PC-3 (cell line): Measurements from ENCODE around the gene OR1I1. TPM values are rescaled to one million over a fixed set of nuclear protein-coding genes. Genes with fewer than 3 reads are reported as not detected.
A peak's percentile ranks its signal among the peaks of the same experiment; 100 is the strongest.

Experiments
- ATAC-seq: fragments of 200-7000 bp; cut with Tn5 transposase; 2 replicates; pipeline ENCODE4 v1.9.1; 2020; ENCODE audit warnings: mild to moderate bottlenecking, moderate library complexity
- BruUV-seq: library from RNA; stranded (reverse); fragments of 400-500 nt; replicated peaks from 2 replicates; lab custom pipeline; 2021; lab: Mats Ljungman, UMichigan
- CTCF ChIA-PET: fragments of 300-600 bp; sonication (Branson Sonifier 250); formaldehyde crosslinking; loops from one replicate; lab custom pipeline; 2022; ENCODE audit warnings: antibody characterized with exemption; lab: Charles Lee
- POLR2A ChIA-PET: fragments of 300-600 bp; sonication (Branson Sonifier 250); formaldehyde crosslinking; loops from one replicate; lab custom pipeline; 2022; ENCODE audit warnings: antibody characterized with exemption; ENCODE audit not compliant: unreplicated experiment; lab: Charles Lee
- DNase-seq: peaks from one replicate; pipeline ENCODE4 v3.0.0-alpha.2; 2015
- H2AFZ ChIP-seq: fragments of 300-600 bp; sonication (generic); 2 replicates; pipeline ENCODE4 v1.6.0; 2016; ENCODE audit warnings: antibody characterized with exemption, low read length
- H3F3A ChIP-seq: fragments of 300-600 bp; sonication (generic); one replicate; pipeline ENCODE4 v1.6.0; 2017; ENCODE audit warnings: antibody characterized with exemption, low read length, control low read depth, mild to moderate bottlenecking; ENCODE audit not compliant: unreplicated experiment
- H3K27ac ChIP-seq: fragments of 300-600 bp; sonication (generic); 2 replicates; pipeline ENCODE4 v1.5.1; 2016; ENCODE audit warnings: mild to moderate bottlenecking, low read length
- H3K27me3 ChIP-seq: fragments of 300-600 bp; sonication (generic); 2 replicates; pipeline ENCODE4 v1.6.1; 2016; ENCODE audit warnings: low read length, mixed read lengths
- H3K36me3 ChIP-seq: fragments of 300-600 bp; sonication (generic); 2 replicates; pipeline ENCODE4 v1.6.1; 2016; ENCODE audit warnings: low read depth, mixed run types, low read length, mixed read lengths
- H3K4me1 ChIP-seq: fragments of 300-600 bp; sonication (generic); 2 replicates; pipeline ENCODE4 v1.5.1; 2016; ENCODE audit warnings: low read length; ENCODE audit not compliant: insufficient read depth
- H3K4me2 ChIP-seq: fragments of 300-600 bp; sonication (generic); 2 replicates; pipeline ENCODE4 v1.6.0; 2016; ENCODE audit warnings: low read length
- H3K4me3 ChIP-seq: fragments of 300-600 bp; sonication (generic); 2 replicates; pipeline ENCODE4 v1.5.1; 2016; ENCODE audit warnings: mild to moderate bottlenecking, low read length, mixed read lengths
- H3K79me2 ChIP-seq: fragments of 300-600 bp; sonication (generic); 2 replicates; pipeline ENCODE4 v1.6.1; 2017; ENCODE audit warnings: low read length, mixed read lengths
- H3K9ac ChIP-seq: fragments of 300-600 bp; sonication (generic); 2 replicates; pipeline ENCODE4 v1.6.0; 2016; ENCODE audit warnings: mild to moderate bottlenecking, low read length
- H3K9me2 ChIP-seq: fragments of 300-600 bp; sonication (generic); replicated peaks from 2 replicates; pipeline ENCODE4 v1.6.1; 2016; ENCODE audit warnings: mixed run types, low read length, mixed read lengths
- H3K9me3 ChIP-seq: fragments of 300-600 bp; sonication (generic); 2 replicates; pipeline ENCODE4 v1.6.1; 2016; ENCODE audit warnings: low read length, mixed read lengths
- H4K20me1 ChIP-seq: fragments of 300-600 bp; sonication (generic); 2 replicates; pipeline ENCODE4 v1.6.1; 2016; ENCODE audit warnings: low read length, mixed read lengths
- CTCF ChIP-seq: fragments of 300-600 bp; sonication (generic); conservative IDR thresholded peaks from 2 replicates; pipeline ENCODE4 v1.5.1; 2017; ENCODE audit warnings: antibody characterized with exemption, low read depth, mild to moderate bottlenecking, low read length
- EZH2 ChIP-seq: fragments of 300-600 bp; sonication (generic); IDR thresholded peaks from one replicate; pipeline ENCODE4 v1.6.1; 2017; ENCODE audit warnings: antibody characterized with exemption, mild to moderate bottlenecking, low read length; ENCODE audit not compliant: unreplicated experiment
- EZH2phosphoT487 ChIP-seq: fragments of 300-600 bp; sonication (generic); IDR thresholded peaks from 2 replicates; pipeline ENCODE4 v1.6.1; 2018; ENCODE audit warnings: mild to moderate bottlenecking, antibody characterized with exemption, low read length, borderline replicate concordance
- intact Hi-C: fragments of 100-400 bp; cut with micrococcal nuclease; formaldehyde crosslinking; loops from 2 replicates; pipeline ENCODE4 v1.9.0; 2023
- total RNA-seq: library from RNA; depleted of rRNA; stranded (reverse); fragments of >200 nt; gene quantifications from 2 replicates; pipeline ENCODE4 v1.2.3, GENCODE V29; 2014

Gene OR1I1
- total RNA-seq, 1 experiment from 2014 or later, result not detected

GRCh38 chr19:15138427-15138826 lies 56.4 kb downstream of the OR1I1 start:
- POLR2A ChIA-PET, result interaction anchor here (0.6 kb wide), 1 partner anchor 281 kb away, joined by 3 read pairs; no protein-coding TSS in a partner anchor
- Histone ChIP-seq H4K20me1 (no peaks in the 10 kb centered on the region), H3K27ac (no peak overlapping the region), H3K4me1 (peaks cover 25% of the 10 kb centered on the region), H3K9me2 (no peaks in the 10 kb centered on the region), H3K36me3 (no peaks in the 10 kb centered on the region), H3K4me2 (peak overlapping the region; percentile 20; the same call in 1 of the 2 replicates), H2AFZ (no peak overlapping the region), H3K9ac (no peak overlapping the region), H3K79me2 (no peaks in the 10 kb centered on the region), H3K4me3 (no peak overlapping the region), H3F3A (no peaks in the 10 kb centered on the region), H3K27me3 (no peaks in the 10 kb centered on the region), H3K9me3 (no peaks in the 10 kb centered on the region)
- peak; percentile 66 for ATAC-seq
- TF ChIP-seq EZH2phosphoT487, result no peak
- no peak for TF ChIP-seq EZH2
- TF ChIP-seq CTCF, result no peak
- intact Hi-C loops, result no loop called here
- BruUV-seq, result no TSS peak
- CTCF ChIA-PET, result interaction anchor here (0.6 kb wide), 1 partner anchor 45 kb away, joined by 3 read pairs; no protein-coding TSS in a partner anchor
- DNase-seq, result peak; percentile 57

- TF ChIP-seq EZH2 (no peak), EZH2phosphoT487 (no peak), CTCF (no peak)
- ChIA-PET CTCF (no interaction called here), POLR2A (no interaction called here)
- DNase-seq (no peak), ATAC-seq (no peak)
- intact Hi-C loops, result no loop called here
- Histone ChIP-seq H3K9me2 (no peaks in the 10 kb centered on the region), H3K27ac (no peak overlapping the region), H4K20me1 (no peaks in the 10 kb centered on the region), H3K9ac (no peak overlapping the region), H3K4me1 (peaks cover 20% of the 10 kb centered on the region), H3K36me3 (no peaks in the 10 kb centered on the region), H3K4me3 (no peak overlapping the region), H3K79me2 (no peaks in the 10 kb centered on the region), H3K27me3 (no peaks in the 10 kb centered on the region), H2AFZ (no peak overlapping the region), H3K4me2 (no peak overlapping the region), H3F3A (no peaks in the 10 kb centered on the region), H3K9me3 (0 out of 2 replicates have a peak, but pooled peaks cover 6% of the 10 kb centered on the region)
- no TSS peak for BruUV-seq
Observed at GRCh38 chr19:15141143-15141542, 59.1 kb downstream of the OR1I1 start.

- POLR2A ChIA-PET, result no interaction called here
- TF ChIP-seq EZH2phosphoT487 (no peak), EZH2 (no peak), CTCF (no peak)
- CTCF ChIA-PET, result no interaction called here
Observed at GRCh38 chr19:15142313-15142712, 60.3 kb downstream of the OR1I1 start.

More at GRCh38 chr19:15142313-15142712, 60.3 kb downstream of the OR1I1 start:
- Histone ChIP-seq H3K79me2 (no peaks in the 10 kb centered on the region), H3K4me2 (no peak overlapping the region), H3K36me3 (no peaks in the 10 kb centered on the region), H3K27me3 (no peaks in the 10 kb centered on the region), H4K20me1 (no peaks in the 10 kb centered on the region), H3K4me3 (no peak overlapping the region), H3K9me2 (no peaks in the 10 kb centered on the region), H3K9ac (no peak overlapping the region), H3K9me3 (0 out of 2 replicates have a peak, but pooled peaks cover 6% of the 10 kb centered on the region), H3K4me1 (peaks cover 11% of the 10 kb centered on the region), H2AFZ (no peak overlapping the region), H3F3A (no peaks in the 10 kb centered on the region), H3K27ac (no peak overlapping the region)
- DNase-seq (no peak), ATAC-seq (no peak)
- intact Hi-C loops, result no loop called here
- BruUV-seq, result no TSS peak
